ENCODE data around the gene TRPC4.

GRCh38 chr13:37617173-37617572, 252.4 kb downstream of the TRPC4 start:
- TF ChIP-seq POLR2A (IDR thresholded peaks at IDR 0.05) (no peak), EP300 (IDR thresholded peaks at IDR 0.05; ENCODE audit: low read depth) (no peak), CTCF (IDR thresholded peaks at IDR 0.05) (no peak), POLR2AphosphoS5 (IDR thresholded peaks at IDR 0.05) (no peak)

All from transverse colon (tissue), 4 donors.